Astrocyte (in vitro differentiated cells and primary cell): ENCODE data around the gene ACOX3.

Experiments
- CTCF ChIP-seq: IDR thresholded peaks from 2 replicates; pipeline ENCODE4 v1.5.1; 2011; ENCODE audit warnings: low read depth, mild to moderate bottlenecking, inconsistent platforms, low read length, moderate library complexity; ENCODE audit not compliant: insufficient read depth
- EZH2 ChIP-seq: IDR thresholded peaks from 2 replicates; pipeline ENCODE4 v1.6.1; 2012; ENCODE audit warnings: mild to moderate bottlenecking, low read length, inconsistent platforms; ENCODE audit not compliant: insufficient read depth

DNA sequence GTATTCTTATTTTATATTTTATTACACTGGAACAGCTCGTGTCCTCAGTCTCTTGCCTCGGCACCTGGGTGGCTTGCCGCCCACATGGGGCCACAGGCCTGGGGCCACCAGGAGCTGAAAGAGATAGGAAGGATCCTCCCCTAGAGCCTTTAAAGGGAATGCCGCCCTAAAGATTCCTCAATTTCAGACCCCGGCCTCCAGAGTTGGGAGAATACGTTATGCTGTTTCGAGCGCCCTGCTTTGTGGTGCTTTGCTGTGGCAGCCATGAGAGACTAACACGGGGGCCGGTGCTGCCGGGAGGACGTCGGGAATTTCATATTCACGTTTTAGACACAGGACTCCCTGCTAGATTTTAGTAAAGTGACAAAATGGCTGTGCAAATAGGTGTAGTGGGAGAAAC is 33.2 kb downstream of the ACOX3 start:
- no peak for TF ChIP-seq CTCF
- TF ChIP-seq EZH2, result no peak
